ENCODE results near the gene MAP2K2.
A peak's percentile ranks its signal among the peaks of the same experiment; 100 is the strongest.
"Not testable (repeated sequence)": the region's sequence is repeated elsewhere in the genome, so short reads cannot be mapped to it uniquely, and the experiment has no call there.

Gene MAP2K2

GRCh38 chr19:4123615-4124568 is at the start of gene MAP2K2:
Gene MAP2K2, minus strand, starts transcription at chr19:4124122. Its CDS starts 247 bp downstream, at chr19:4123875.
- DNase-seq, result peak; percentile 94

DNA sequence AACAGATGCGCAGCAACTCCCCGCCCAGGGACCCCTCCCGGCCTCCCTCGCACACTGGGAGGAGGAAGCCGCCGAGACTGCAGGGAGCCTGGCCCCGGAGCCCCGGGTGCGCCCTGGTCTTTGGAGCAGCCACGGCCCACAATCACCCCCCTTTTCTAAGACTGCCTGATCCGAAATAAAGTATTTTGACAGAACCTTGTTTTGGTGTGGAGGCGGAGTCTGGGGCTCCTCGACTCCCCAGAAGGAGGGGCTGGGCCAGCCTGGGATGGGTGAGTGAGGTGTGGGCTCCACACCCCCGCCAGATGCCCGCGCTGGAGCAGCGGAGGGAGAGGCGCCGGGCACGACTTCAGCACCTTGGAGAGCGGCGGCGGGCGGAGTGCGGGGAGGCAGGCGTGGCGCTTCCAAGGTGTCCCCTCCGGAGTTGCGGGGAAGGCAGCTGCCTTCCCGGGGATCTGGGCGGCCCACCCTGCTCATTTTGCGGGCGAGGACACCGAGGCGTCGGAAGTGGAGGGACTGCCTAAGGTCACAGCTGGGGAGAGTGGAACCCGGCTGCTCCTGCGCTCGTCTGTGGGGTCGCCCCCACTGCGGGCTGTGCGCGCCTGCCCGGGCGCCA is 49.0 kb upstream of the MAP2K2 start:
- DNase-seq, result peak; percentile 35

DNA sequence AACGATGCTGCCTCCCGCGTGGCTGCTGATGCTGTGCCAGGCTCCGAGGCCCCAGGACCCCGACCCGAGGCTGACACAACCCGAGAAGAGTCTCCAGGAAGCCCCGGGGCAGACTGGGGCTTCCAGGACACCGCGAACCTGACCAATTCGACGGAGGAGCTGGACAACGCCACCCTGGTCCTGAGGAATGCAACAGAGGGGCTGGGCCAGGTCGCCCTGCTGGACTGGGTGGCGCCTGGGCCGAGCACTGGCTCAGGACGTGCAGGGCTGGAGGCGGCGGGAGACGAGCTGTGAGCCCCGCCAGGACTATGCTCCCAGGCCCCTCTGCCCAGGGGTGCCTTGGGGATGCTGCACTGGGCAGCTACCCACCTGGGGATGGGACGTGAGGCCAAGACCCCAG is 47.8 kb upstream of the MAP2K2 start:
- DNase-seq, result no peak

DNA sequence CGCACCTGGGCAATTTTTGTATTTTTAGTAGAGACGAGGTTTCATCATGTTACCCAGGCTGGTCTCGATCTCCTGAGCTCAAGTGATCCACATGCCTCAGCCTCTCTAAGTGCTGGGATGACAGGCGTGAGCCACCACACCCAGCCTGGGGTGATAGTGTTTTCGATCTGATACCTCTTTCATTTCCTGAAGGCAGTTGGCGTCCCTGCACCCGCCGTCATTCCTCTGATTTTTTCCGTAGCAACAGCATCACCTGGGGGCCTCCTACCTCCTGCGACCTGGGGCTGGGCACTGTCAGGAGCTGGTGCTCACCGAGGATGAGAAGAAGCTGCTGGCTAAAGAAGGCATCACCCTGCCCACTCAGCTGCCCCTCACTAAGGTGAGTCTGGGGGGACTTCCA is 40.3 kb upstream of the MAP2K2 start:
- DNase-seq, result no peak

- no peak for DNase-seq
These were observed 37.6 kb upstream of the MAP2K2 start for GRCh38 chr19:4161415-4162077.

DNA sequence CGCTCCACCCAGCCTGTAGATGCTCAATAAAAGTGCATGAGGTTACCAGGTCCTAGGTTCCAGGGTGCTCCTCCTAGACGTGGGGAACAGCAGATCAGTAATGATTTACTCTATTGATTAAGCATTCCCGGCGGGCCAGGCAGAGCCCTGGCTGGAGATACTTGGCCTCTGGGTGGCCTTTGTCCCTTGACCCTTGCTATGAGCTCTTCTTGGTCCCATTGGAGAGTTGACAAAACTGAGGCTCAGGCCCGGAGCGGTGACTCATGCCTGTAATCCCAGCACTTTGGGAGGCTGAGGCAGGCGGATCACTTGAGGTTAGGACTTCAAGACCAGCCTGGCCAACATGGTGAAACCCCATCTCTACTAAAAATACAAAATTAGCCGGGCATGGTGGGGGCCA is 34.0 kb upstream of the MAP2K2 start:
- not testable (repeated sequence) for DNase-seq

DNA sequence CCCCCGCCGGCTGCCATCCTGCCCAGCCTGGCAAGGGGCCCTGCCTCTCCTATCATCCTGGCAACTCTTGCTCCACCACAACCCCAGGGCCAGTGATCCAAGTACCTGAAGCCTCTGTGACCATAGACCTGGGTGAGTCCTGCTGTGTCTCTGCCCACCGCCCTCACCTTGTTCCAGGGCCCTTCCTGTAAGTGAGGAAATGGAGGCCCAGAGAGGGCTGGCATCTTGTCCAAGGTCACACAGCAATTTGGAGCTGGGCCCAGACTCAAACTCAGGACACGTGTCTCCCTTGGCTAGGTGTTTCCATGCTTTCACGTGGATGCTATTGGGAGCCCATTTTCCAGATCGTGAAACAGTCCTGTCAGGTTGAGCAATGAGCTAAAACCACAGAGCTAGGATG is 33.2 kb upstream of the MAP2K2 start:
- no peak for DNase-seq

DNA sequence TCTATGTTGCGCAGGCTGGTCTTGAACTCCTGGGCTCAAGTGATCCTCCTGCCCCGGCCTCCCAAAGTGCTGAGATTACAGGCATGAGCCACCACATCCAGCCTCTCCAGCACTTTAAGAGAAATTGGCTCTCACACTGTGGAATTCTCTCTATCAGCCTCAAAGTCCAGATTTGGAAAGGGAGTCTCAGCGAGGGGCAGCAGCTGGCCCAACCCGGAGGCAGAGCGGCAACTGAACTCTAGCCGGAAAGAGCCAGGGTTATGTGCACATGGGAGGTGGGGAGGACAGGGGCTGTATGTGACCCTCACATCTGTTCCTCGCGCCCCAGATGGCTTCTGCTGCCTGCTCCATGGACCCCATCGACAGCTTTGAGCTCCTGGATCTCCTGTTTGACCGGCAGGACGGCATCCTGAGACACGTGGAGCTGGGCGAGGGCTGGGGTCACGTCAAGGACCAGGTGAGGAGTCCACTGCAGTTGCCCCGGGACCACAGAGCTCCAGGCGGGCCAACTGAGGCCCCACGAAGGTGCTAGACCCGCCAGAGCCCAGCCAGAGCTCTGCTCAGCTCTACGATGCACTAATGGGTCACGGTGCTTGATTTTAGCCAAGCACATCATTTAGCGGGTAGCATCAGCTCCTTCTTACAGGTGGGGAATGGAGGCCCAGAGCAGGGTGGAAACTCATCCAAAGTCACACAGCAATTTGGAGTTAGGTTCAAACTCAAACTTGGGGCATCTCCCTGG is 30.8 kb upstream of the MAP2K2 start:
- DNase-seq, result no peak

DNA sequence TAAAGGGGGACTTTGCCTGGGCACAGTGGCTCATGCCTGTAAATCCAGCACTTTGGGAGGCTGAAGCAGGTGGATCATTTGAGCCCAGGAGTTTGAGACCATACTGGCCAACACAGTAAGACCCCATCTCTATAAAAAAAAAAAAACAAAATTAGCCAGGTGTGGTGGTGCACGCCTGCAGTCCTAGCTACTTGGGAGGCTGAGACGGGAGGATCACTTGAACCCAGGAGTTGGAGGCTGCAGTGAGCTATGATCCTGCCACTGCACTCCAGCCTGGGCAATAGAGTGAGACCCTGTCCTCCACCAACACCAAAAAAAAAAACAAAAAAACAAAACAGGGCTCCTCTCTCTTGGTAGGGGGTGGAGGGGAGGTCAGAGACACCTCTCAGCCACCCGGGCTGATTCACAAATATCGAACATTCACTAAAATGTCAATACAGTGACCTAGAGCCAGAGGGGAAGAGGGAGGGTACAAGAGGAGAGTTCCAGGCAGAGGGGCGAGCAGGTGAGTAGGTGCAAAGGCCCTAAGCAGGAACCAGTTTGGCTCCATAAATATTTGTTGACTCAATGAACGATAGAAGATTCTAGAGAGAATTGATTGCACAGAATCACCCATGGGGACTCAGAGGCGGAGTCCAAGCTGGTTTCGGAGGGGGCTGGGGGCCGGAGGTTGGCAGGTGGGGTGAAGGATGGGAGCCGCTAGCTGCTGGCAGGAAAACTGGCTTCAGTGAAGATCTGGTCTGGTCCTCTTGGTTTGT is 28.5 kb upstream of the MAP2K2 start:
- no peak for DNase-seq

- no peak for DNase-seq
These were observed 27.7 kb upstream of the MAP2K2 start for GRCh38 chr19:4151623-4152022.

DNA sequence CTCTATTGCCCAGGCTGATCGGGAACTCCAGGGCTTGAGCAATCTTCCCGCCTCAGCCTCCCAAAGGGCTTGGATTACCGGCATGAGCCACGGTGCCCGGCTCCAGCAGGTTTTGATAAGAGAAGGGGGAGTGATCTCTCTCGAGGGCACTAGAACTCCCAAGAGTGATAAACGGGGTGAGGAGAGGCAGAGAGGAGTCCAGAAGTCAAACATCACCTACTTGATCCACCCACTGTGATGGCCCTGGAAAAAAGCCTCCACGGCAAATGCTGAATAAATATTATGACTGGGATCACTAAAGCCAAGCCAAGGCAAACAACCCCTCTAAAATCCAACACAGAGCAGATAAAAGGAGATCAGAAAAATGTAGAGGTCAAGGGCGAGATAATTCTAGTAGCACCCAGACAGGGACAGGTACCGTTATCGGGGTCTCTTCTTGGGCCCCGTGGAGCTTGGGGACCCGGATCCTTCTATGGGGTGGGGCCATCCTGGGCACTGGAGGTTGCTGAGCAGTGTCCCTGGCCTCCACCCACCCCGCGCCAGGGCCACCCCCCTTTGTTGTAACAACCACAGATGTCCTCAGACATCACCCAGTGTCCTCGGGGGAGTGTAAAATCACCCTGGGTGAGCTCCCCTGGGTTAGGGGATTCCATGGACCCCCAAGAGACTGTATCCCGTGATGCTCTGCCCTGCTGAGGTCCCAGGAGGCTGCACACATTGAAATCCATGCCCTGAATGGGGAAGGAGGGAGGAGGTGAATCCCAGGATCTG is 25.8 kb upstream of the MAP2K2 start:
- no peak for DNase-seq

DNA sequence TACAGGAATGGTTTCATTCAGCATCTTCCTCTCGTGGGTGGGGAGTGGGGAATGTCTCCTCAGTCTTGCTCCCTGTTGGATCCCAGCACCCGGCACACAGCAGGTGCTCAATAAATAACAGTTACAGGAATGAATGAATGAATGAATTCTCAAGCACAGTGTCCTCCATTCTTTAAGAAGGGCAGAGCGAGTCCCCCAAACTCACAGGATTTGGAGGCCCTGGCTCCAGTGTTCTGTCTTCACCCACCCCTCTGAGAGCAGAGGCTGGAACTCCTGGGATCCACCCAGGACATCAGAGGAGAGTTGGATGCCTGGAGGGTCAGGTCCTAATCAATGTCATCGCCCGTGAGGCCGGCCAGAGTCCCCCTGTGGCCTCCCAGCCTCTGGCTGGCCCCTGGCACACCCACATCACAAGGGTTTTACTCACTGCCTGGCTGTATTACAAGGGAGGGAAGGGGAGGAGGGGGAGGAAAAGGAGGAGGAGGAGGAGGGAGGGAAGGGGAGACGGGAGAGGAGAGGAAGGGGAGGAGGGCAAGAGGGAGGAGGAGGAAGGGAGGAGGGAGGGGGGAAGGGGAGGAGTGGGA is 20.8 kb upstream of the MAP2K2 start:
- no peak for DNase-seq

DNA sequence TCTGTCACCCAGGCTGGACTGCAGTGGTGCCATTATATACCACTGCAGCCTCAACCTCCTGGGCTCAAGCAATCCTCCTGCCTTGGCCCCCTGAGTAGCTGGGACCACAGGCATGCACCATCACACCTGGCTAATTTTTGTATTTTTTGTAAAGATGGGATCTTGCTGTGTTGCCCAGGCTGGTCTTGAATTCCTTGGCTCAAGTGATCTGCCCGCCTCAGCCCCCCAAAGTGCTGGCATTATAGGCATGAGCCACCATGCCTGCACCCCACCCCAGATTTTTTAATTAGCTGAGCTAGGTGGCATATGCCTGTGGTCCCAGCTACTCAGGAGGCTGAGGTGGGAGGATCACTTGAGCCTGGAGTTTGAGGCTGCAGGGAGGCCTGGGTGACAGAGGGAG is 19.0 kb upstream of the MAP2K2 start:
- DNase-seq, result not testable (repeated sequence)

GRCh38 chr19:4140237-4140711 is 16.4 kb upstream of the MAP2K2 start:
- DNase-seq, result peak; percentile 14

- peak; percentile 78 for DNase-seq
These were observed 15.8 kb upstream of the MAP2K2 start for GRCh38 chr19:4139614-4140236.

DNA sequence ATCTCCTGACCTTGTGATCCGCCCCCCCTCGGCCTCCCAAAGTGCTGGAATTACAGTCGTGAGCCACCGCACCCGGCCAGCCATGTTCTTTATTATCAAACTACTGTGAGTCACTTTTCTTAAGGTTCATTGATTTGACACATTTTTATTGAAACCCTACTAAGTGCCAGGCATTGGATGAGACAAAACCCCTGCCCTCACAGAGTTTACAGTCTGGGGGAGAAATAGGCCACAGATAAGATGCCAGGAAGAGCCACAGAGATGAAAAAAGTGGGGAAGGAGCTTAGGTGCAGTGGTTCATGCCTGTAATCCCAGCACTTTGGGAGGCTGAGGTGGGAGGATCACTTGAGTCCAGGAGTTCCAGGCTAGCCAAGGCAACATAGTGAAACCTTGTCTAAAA is 14.5 kb upstream of the MAP2K2 start:
- no peak for DNase-seq

GRCh38 chr19:4136680-4137088 is 12.8 kb upstream of the MAP2K2 start:
- no peak for DNase-seq

GRCh38 chr19:4135386-4135785 is 11.5 kb upstream of the MAP2K2 start:
- not testable (repeated sequence) for DNase-seq

DNA sequence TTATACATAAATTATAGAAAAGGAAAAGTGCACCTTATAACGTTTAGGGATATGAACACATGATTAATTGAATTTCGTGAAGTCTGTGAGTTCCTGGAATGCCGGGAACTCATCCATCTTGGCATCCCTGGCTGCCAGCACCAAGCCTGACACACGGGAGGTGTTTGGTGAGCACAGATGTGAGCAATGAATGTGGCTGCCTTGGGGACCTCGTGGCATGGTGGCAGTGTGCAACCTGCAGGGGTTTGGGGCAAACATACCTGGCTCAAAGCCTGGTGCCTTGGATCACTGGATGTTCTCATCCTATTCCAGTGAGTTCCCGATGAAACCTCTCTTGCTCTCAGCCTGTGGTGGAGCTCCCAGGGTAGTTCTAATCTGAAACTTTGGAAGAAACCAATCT is 10.4 kb upstream of the MAP2K2 start:
- DNase-seq, result no peak

DNA sequence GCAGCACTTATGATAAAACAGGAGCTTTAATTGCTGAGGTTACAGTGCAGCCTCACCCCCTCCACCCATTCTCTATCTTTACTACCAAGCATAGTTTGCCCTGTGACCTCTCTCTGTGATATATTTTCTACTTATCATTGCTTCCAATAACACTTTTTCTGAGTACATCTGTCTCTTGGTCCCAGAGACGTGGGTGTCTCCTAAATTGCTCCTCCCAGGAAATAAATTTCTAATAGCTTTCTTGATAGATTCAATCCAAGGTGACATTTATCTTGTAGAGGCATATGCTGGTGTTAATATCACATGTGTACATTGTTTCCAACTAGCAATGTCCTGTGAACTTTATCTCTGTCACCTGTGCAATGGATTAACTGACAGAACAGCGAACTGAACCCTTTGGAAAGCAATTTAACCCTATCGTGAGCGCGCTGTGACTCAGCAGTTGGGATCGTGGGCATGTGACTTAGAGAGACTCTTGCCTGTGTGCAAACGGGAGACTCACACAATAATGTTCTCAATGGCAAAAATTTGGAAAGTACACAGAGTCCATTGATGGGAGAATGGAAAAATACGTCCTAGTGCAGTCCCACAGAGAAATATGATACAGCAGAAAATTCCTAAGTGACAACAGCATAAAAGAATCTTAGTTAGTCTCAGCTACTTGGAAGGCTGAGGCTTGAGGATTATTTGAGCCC is 7.0 kb upstream of the MAP2K2 start:
- no peak for DNase-seq
